SK-N-SH treated with all-trans-retinoic acid at 6 μM for 48 hours (cell line): ENCODE data around the gene FXR2.

ENCODE experiments used
- ATAC-seq: fragments of 200-7000 bp; cut with Tn5 transposase; 3 replicates; pipeline ENCODE4 v1.9.1; 2020; ENCODE audit warnings: mild to moderate bottlenecking, moderate library complexity
- ARNTL ChIP-seq: fragments of 450-650 bp; formaldehyde crosslinking; IDR thresholded peaks from 2 replicates; pipeline ENCODE4 v1.5.0; 2020; ENCODE audit warnings: low read depth, mild to moderate bottlenecking, moderate library complexity, borderline replicate concordance
- BACH2 ChIP-seq: fragments of 250-450 bp; sonication (Bioruptor Pico); IDR thresholded peaks from 2 replicates; pipeline ENCODE4 v1.9.0; 2021; ENCODE audit warnings: mild to moderate bottlenecking, borderline replicate concordance
- CSDC2 ChIP-seq: fragments of 250-450 bp; sonication (Bioruptor Pico); IDR thresholded peaks from 2 replicates; pipeline ENCODE4 v1.5.0; 2020; ENCODE audit warnings: mild to moderate bottlenecking, moderate library complexity
- ESRRG ChIP-seq: fragments of 250-450 bp; sonication (Bioruptor Pico); IDR thresholded peaks from 2 replicates; pipeline ENCODE4 v1.6.1; 2021; ENCODE audit warnings: mild to moderate bottlenecking
- GLIS3 ChIP-seq: fragments of 250-450 bp; sonication (Bioruptor Pico); IDR thresholded peaks from 2 replicates; pipeline ENCODE4 v1.5.0; 2020; ENCODE audit warnings: mild to moderate bottlenecking, moderate library complexity
- OSR1 ChIP-seq: fragments of 250-450 bp; sonication (Bioruptor Pico); IDR thresholded peaks from 2 replicates; pipeline ENCODE4 v1.8.0; 2022; ENCODE audit warnings: moderate library complexity, mild to moderate bottlenecking, inconsistent platforms
- PPARA ChIP-seq: fragments of 250-450 bp; sonication (Bioruptor Pico); IDR thresholded peaks from 2 replicates; pipeline ENCODE4 v1.5.0; 2020; ENCODE audit warnings: mild to moderate bottlenecking, borderline replicate concordance
- RARB ChIP-seq: fragments of 250-450 bp; sonication (Bioruptor Pico); IDR thresholded peaks from 2 replicates; pipeline ENCODE4 v1.8.0; 2021; ENCODE audit warnings: mild to moderate bottlenecking, moderate library complexity
- SNAI2 ChIP-seq: fragments of 250-450 bp; sonication (Bioruptor Pico); IDR thresholded peaks from 2 replicates; pipeline ENCODE4 v1.5.0; 2020; ENCODE audit warnings: mild to moderate bottlenecking, moderate library complexity
- TCF4 ChIP-seq: fragments of 250-450 bp; sonication (Bioruptor Pico); IDR thresholded peaks from 2 replicates; pipeline ENCODE4 v1.8.0; 2021; ENCODE audit warnings: mild to moderate bottlenecking, moderate library complexity, borderline replicate concordance
- TOX ChIP-seq: fragments of 250-450 bp; sonication (Bioruptor Pico); IDR thresholded peaks from 2 replicates; pipeline ENCODE4 v1.8.0; 2021; ENCODE audit warnings: mild to moderate bottlenecking, moderate library complexity, borderline replicate concordance
- ZC3H10 ChIP-seq: fragments of 250-450 bp; sonication (Bioruptor Pico); IDR thresholded peaks from 2 replicates; pipeline ENCODE4 v1.5.1; 2021; ENCODE audit warnings: mild to moderate bottlenecking, moderate library complexity
- ZFP3 ChIP-seq: fragments of 250-450 bp; sonication (Bioruptor Pico); IDR thresholded peaks from 2 replicates; pipeline ENCODE4 v1.5.0; 2020; ENCODE audit warnings: mild to moderate bottlenecking, moderate library complexity
- ZFP30 ChIP-seq: fragments of 450-650 bp; formaldehyde crosslinking; IDR thresholded peaks from 2 replicates; pipeline ENCODE4 v1.5.0; 2022; ENCODE audit warnings: mild to moderate bottlenecking, moderate library complexity
- ZNF565 ChIP-seq: fragments of 450-650 bp; formaldehyde crosslinking; conservative IDR thresholded peaks from 2 replicates; pipeline ENCODE4 v1.5.0; 2020; ENCODE audit warnings: low read depth, mild to moderate bottlenecking, moderate library complexity
- ZNF8 ChIP-seq: fragments of 450-650 bp; formaldehyde crosslinking; IDR thresholded peaks from 2 replicates; pipeline ENCODE4 v1.5.0; 2020; ENCODE audit warnings: mild to moderate bottlenecking, moderate library complexity
- TF ChIP-seq, protein P1 (sequence below): fragments of 250-450 bp; sonication (Bioruptor Pico); IDR thresholded peaks from 2 replicates; pipeline ENCODE4 v1.8.0; 2021; ENCODE audit warnings: low read depth, mild to moderate bottlenecking, moderate library complexity, borderline replicate concordance
- TF ChIP-seq, protein P2 (sequence below): fragments of 250-450 bp; sonication (Bioruptor Pico); IDR thresholded peaks from 2 replicates; pipeline ENCODE4 v1.8.0; 2020; ENCODE audit warnings: mild to moderate bottlenecking, moderate library complexity, borderline replicate concordance
- TF ChIP-seq, protein P3 (sequence below): fragments of 250-450 bp; sonication (Bioruptor Pico); IDR thresholded peaks from 2 replicates; pipeline ENCODE4 v1.5.1; 2021; ENCODE audit warnings: mild to moderate bottlenecking, moderate library complexity
- TF ChIP-seq, protein P4 (sequence below): fragments of 250-450 bp; sonication (Bioruptor Pico); IDR thresholded peaks from 2 replicates; pipeline ENCODE4 v1.5.0; 2020; ENCODE audit warnings: mild to moderate bottlenecking, moderate library complexity

Gene FXR2

DNA sequence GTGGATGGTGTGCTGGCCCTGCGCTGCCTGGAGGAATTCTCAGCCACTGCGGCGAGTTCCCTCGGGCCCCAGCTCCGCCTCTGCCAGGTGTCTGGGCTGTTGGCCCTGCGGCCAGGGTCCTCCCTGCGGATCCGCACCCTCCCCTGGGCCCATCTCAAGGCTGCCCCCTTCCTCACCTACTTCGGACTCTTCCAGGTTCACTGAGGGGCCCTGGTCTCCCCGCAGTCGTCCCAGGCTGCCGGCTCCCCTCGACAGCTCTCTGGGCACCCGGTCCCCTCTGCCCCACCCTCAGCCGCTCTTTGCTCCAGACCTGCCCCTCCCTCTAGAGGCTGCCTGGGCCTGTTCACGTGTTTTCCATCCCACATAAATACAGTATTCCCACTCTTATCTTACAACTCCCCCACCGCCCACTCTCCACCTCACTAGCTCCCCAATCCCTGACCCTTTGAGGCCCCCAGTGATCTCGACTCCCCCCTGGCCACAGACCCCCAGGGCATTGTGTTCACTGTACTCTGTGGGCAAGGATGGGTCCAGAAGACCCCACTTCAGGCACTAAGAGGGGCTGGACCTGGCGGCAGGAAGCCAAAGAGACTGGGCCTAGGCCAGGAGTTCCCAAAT is 57.4 kb downstream of the FXR2 start:
- no peak for ATAC-seq
- TF ChIP-seq ZC3H10 (CRISPR knock-in tag): no peak
- TF ChIP-seq, protein P1, sequence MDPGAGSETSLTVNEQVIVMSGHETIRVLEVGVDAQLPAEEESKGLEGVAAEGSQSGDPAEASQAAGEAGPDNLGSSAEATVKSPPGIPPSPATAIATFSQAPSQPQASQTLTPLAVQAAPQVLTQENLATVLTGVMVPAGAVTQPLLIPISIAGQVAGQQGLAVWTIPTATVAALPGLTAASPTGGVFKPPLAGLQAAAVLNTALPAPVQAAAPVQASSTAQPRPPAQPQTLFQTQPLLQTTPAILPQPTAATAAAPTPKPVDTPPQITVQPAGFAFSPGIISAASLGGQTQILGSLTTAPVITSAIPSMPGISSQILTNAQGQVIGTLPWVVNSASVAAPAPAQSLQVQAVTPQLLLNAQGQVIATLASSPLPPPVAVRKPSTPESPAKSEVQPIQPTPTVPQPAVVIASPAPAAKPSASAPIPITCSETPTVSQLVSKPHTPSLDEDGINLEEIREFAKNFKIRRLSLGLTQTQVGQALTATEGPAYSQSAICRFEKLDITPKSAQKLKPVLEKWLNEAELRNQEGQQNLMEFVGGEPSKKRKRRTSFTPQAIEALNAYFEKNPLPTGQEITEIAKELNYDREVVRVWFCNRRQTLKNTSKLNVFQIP: no peak
- no peak for TF ChIP-seq ZFP30 (CRISPR knock-in tag)

DNA sequence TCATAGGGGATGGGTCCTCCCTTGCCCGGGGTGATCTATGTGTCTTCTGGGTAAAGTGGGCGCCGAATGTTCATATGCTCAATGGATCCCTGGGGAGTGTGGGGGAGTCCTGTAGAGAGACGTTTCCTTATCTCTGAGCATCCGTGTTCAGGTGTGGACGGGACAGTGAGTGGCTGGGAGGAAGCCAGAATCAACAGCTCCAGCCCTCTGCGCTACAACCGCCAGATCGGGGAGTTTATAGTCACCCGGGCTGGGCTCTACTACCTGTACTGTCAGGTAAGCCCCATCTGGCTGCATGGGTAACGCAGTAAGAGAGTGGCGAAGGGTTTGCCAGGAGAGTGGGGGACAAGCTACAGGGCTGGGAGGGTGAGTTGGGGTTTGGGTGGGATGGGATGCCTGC is 58.1 kb downstream of the FXR2 start:
- ATAC-seq: no peak
- TF ChIP-seq ZNF565 (CRISPR knock-in tag) (no peak), PPARA (no peak), GLIS3 (CRISPR knock-in tag) (no peak), ZNF8 (no peak), ZFP30 (CRISPR knock-in tag) (no peak)

DNA sequence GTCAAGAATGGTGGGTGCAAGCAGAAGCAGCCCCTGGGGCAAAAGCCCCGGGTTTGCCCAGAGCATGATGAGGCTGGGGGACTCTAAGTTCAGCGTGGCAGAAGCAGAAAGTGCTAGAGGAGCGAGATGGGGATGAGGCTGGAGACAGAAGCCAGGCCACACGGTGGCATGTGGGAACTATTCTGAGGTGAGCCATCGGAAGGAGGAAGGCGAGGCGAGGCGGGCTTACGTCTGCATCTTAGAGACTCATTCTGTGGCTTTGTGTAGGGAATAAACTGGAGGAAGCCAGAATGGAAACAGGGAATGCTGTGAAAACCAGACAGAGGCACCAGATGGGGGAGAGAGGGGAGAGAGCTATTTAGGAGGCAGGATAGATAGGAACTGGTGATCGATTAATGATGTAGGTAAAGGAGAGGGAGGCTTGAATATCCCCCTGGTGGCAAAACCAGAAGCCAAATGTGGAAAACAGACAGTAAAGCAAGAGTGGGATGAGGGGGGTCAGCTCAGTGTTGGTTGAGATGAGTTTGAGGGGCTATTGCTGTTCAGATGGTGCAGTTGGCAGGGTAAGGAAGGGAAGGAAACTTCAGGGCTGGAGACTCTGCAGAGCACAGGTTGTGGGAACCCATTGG is 59.3 kb downstream of the FXR2 start:
- no peak for ATAC-seq
- TF ChIP-seq, protein P2, sequence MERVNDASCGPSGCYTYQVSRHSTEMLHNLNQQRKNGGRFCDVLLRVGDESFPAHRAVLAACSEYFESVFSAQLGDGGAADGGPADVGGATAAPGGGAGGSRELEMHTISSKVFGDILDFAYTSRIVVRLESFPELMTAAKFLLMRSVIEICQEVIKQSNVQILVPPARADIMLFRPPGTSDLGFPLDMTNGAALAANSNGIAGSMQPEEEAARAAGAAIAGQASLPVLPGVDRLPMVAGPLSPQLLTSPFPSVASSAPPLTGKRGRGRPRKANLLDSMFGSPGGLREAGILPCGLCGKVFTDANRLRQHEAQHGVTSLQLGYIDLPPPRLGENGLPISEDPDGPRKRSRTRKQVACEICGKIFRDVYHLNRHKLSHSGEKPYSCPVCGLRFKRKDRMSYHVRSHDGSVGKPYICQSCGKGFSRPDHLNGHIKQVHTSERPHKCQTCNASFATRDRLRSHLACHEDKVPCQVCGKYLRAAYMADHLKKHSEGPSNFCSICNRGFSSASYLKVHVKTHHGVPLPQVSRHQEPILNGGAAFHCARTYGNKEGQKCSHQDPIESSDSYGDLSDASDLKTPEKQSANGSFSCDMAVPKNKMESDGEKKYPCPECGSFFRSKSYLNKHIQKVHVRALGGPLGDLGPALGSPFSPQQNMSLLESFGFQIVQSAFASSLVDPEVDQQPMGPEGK (CRISPR knock-in tag): no peak
- TF ChIP-seq PPARA (no peak), ZNF8 (no peak), ZNF565 (CRISPR knock-in tag) (no peak), ARNTL (CRISPR knock-in tag) (no peak), ZC3H10 (CRISPR knock-in tag) (no peak), TCF4 (CRISPR knock-in tag) (no peak), TOX (CRISPR knock-in tag) (no peak)

DNA sequence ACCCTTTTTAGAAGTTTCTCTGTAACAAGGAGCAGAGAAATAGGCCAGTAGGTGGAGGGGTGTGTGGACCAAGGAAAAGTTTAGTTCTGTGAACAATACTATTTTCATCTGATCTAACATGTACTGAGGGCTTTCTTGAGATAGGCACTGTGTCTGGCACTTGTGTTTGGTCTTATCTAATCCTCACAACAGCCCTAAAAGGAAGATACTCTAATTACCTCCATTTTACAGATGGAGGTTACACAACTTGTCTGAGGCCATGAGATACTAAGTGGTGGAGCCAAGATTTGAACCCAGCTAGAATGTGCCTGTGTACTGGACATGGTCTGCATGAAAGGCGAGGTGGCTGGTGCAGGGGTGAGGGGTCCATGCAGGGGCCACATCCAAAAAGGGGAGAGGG is 61.3 kb downstream of the FXR2 start:
- no peak for ATAC-seq
- TF ChIP-seq GLIS3 (CRISPR knock-in tag) (no peak), CSDC2 (no peak), ZC3H10 (CRISPR knock-in tag) (no peak), TCF4 (CRISPR knock-in tag) (no peak), ZFP3 (CRISPR knock-in tag) (no peak), ZNF565 (CRISPR knock-in tag) (no peak), TOX (CRISPR knock-in tag) (no peak), OSR1 (no peak), PPARA (no peak), RARB (CRISPR knock-in tag) (no peak), ZFP30 (CRISPR knock-in tag) (no peak), SNAI2 (CRISPR knock-in tag) (no peak), BACH2 (no peak), ESRRG (CRISPR knock-in tag) (no peak), ZNF8 (no peak)
- TF ChIP-seq, protein P3, sequence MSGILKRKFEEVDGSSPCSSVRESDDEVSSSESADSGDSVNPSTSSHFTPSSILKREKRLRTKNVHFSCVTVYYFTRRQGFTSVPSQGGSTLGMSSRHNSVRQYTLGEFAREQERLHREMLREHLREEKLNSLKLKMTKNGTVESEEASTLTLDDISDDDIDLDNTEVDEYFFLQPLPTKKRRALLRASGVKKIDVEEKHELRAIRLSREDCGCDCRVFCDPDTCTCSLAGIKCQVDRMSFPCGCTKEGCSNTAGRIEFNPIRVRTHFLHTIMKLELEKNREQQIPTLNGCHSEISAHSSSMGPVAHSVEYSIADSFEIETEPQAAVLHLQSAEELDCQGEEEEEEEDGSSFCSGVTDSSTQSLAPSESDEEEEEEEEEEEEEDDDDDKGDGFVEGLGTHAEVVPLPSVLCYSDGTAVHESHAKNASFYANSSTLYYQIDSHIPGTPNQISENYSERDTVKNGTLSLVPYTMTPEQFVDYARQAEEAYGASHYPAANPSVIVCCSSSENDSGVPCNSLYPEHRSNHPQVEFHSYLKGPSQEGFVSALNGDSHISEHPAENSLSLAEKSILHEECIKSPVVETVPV (CRISPR knock-in tag): no peak
- TF ChIP-seq, protein P1: no peak
- TF ChIP-seq, protein P4, sequence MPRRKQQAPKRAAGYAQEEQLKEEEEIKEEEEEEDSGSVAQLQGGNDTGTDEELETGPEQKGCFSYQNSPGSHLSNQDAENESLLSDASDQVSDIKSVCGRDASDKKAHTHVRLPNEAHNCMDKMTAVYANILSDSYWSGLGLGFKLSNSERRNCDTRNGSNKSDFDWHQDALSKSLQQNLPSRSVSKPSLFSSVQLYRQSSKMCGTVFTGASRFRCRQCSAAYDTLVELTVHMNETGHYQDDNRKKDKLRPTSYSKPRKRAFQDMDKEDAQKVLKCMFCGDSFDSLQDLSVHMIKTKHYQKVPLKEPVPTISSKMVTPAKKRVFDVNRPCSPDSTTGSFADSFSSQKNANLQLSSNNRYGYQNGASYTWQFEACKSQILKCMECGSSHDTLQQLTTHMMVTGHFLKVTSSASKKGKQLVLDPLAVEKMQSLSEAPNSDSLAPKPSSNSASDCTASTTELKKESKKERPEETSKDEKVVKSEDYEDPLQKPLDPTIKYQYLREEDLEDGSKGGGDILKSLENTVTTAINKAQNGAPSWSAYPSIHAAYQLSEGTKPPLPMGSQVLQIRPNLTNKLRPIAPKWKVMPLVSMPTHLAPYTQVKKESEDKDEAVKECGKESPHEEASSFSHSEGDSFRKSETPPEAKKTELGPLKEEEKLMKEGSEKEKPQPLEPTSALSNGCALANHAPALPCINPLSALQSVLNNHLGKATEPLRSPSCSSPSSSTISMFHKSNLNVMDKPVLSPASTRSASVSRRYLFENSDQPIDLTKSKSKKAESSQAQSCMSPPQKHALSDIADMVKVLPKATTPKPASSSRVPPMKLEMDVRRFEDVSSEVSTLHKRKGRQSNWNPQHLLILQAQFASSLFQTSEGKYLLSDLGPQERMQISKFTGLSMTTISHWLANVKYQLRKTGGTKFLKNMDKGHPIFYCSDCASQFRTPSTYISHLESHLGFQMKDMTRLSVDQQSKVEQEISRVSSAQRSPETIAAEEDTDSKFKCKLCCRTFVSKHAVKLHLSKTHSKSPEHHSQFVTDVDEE: no peak
- TF ChIP-seq, protein P2 (CRISPR knock-in tag): no peak
- TF ChIP-seq, all 23 proteins: peak for 0
